ENCODE measurements around the gene HOXC9.

DNA sequence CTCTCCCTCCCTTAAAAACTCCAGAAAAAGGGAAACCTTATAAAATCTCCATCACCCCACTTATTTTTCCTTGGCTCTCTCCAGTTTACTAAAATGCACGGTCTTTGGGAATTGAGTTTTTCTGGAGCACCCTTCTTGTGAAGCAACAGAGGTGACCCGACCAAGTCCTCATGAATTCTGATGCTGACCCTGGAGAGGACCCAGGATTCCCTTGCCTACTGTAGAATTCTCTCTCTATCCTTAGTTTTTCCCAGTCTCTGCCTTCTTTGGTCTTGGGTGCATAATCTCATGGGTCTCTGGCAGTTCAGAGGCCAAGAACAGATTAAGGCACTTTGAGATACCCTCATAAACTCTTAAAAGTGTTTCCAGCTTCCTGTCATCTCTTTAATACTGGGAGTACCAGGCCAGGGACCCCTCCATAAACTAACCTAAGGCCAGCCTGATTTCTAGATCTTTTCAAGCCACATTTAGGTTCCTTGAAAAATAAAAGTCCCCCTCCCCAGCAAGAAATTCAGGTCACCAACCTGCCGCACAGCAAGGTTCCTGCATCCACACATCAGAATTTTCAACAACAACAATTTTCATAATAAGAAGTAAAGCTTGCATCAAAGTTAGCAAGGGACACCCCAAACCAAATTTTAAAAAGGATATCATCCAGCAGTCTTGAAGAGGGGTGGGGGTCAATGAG is 48.6 kb downstream of the HOXC9 start:
- TF ChIP-seq, protein P1, sequence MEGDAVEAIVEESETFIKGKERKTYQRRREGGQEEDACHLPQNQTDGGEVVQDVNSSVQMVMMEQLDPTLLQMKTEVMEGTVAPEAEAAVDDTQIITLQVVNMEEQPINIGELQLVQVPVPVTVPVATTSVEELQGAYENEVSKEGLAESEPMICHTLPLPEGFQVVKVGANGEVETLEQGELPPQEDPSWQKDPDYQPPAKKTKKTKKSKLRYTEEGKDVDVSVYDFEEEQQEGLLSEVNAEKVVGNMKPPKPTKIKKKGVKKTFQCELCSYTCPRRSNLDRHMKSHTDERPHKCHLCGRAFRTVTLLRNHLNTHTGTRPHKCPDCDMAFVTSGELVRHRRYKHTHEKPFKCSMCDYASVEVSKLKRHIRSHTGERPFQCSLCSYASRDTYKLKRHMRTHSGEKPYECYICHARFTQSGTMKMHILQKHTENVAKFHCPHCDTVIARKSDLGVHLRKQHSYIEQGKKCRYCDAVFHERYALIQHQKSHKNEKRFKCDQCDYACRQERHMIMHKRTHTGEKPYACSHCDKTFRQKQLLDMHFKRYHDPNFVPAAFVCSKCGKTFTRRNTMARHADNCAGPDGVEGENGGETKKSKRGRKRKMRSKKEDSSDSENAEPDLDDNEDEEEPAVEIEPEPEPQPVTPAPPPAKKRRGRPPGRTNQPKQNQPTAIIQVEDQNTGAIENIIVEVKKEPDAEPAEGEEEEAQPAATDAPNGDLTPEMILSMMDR (conservative IDR thresholded peaks at IDR 0.05; ENCODE audit: low read depth, low read length): no peak
- no peak for TF ChIP-seq EZH2 (IDR thresholded peaks at IDR 0.05; ENCODE audit: borderline replicate concordance, low read depth, low read length, poor library complexity, severe bottlenecking)
